NCI-H2171 (cell line): ENCODE data around the gene ZCCHC8.
"Not testable (repeated sequence)": the region's sequence is repeated elsewhere in the genome, so short reads cannot be mapped to it uniquely, and the experiment has no call there.

Source experiments
- DNase-seq: peaks from one replicate; lab custom pipeline; 2025; lab: John Stamatoyannopoulos, UW

ZCCHC8 gene

DNA sequence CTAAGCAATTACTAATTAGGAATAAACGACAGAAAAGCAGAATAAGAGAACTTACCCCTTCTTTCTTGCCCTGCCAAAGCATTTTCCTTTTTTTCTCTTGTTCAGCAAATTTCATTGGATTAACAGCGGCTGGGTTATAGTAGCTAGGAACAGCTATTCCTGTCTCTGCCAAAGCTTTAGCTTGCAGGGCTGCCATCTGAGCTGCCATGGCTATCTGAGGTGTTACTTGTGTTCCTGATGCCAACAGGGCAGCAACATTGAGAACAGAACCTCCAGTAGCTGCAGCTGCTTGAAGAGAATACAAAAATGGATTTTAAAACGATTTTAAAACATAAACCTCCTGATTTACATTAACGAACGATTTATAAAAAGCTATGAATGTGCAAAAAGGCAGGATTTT is 7.4 kb upstream of the ZCCHC8 start:
- DNase-seq: no peak

DNA sequence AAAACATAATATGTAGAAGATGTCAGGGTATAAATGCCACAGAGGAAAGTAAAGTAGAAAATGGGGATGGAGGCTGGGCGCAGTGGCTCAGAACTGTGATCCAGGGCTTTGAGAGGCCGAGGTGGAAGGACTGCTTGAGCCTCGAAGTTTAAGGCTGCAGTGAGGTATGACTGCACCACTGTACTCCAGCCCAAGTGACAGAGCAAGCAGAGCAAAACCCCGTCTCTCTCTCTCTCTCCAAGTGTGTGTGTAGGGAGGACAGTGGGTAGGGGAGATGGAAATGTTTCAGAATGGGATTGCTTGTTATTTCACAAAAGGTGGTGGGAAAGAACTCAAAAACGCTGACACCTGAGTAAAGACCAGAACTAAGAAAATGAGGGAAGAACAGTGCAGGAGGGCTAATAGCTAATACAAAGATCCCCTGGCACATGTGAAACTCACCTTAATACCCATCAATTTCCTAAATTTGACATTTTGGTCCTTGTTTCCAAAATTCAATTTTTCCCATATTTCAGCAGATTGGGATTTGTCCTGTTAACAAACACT is 5.7 kb upstream of the ZCCHC8 start:
- no peak for DNase-seq

DNA sequence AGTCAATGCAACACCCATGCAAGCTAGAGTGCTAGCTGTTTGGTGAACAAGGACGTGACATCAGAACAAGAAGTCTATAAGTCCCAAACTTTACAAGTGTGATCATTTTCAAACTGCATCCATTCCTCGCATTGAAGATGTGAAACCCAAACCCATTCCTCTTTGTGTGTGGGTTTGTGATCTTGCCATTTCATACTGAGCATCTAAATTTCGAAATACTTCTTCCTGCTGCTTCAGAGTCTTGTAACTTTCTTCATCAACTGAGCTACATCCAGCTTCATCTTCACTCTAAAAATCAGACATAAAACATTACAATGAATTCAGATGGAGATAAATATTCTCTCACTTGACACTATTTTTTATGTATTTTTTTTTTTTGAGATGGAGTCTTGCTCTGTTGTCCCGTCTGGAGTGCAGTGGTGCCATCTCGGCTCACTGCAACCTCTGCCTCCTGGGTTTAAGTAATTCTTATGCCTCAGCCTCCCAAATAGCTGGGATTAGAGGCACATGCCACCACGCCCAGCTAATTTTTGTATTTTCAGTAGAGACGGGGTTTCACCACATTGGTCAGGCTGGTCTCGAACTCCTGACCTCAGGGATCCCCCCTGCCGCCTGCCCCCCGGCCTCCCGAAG is 4.8 kb upstream of the ZCCHC8 start:
- no peak for DNase-seq

- DNase-seq: no peak
Observed at GRCh38 chr12:122503783-122504590, 3.3 kb upstream of the ZCCHC8 start.

DNA sequence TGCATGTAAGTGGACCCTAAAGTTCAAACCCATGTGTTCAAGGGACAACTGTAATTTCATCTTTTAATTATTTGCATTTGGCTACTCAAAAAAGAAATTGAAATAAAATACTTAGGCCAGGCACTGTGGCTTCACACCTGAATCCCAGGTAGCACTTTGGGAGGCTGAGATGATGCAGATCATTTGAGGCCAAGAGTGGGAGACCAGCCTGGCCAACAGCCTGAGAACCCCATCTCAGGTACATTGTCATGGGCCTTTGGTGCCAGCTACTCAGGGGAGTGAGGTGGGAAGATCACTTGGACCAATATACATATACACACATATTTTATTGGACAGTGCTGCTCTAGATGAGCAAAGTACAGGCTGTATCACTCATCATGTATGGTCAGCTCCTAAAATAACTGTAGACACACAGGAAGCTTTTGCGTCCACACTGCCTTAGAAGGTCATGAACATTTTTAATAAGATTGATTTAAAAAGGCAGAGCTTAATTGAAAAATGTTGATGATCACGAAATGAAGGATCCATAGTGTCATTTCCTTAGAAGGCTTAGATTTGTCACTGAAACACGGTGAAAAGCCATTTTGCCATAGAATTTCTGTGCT is 2.5 kb upstream of the ZCCHC8 start:
- no peak for DNase-seq

DNA sequence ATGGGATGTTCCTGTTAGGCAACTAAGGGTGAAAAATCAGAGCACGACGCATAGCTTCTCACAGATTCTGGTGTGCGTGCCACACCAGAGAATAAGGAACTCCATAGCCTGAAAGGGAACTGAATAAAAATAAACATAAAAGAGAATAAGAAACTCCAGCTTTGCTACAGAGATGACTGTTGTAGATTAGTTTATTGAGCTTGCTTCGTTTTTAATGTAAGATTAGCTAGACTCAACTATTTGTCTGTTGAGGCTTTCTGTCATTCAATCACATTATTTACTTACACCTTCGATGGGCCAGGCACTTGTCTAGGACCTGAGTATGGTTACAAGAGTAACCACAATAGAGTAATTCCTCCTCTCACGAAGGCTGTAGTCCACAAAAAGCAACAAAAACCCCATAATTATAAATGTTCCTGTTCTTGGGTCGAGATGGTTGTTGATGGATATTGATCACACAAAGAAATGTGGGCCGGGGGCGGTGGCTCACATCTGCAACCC is 807 bp upstream of the ZCCHC8 start:
- DNase-seq: no peak

DNA sequence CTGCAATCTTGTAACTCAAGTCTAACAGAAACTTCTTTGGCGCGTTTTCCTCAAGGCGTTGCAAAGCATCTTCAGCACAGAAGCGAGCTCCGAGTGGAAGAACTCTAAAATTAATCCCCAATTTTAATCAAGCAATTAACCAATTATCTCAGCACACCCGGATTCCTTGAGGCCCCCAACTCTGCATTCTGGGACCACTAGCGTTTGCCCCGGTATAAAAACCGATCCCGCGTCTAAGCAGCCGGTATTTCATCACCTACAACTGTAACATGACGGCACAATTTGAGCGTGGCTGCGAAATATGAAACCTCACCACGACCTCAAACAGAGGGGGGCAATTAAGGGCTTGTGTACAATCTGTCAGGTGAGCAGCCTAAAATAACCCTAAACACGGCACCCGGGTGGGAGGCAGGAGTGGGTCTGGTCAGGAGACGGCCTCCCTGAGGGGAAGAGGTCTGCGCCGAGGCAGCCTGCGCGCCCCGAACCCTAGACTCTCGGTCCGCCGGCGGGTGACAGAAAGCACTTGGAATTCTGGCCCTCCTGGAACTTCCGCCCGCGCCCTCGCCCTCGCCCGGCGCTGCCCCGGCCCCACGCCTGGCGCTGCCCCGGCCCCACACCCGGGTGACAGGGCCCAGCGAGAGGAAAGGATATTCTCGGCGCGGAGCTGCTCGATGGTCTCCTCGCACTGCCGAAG is 594 bp downstream of the ZCCHC8 start:
- DNase-seq: peak; percentile 68

- no peak for DNase-seq
Observed at GRCh38 chr12:122495258-122495657, 5.5 kb downstream of the ZCCHC8 start.

GRCh38 chr12:122493222-122493621 is 7.5 kb downstream of the ZCCHC8 start:
- not testable (repeated sequence) for DNase-seq

- DNase-seq: no peak
Observed at GRCh38 chr12:122491991-122492390, 8.7 kb downstream of the ZCCHC8 start.

DNA sequence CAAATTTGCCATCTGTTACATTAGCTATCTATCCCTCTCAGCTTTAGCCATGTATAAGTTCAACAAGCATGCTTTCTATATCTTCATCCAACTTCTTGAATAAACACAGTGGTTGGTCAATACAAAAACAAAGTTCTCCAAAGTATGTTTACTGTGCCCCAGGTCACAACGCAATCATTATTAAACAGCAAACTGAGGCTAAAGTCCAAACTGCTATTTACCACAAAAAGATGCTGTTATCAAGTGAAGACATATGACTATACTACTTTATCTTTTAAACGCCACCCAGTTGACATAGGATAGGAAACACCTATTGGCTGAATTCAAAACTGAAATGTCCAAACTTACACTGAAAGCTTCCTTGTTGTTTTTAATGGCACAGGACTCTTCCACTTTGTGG is 11.7 kb downstream of the ZCCHC8 start:
- no peak for DNase-seq

- DNase-seq: not testable (repeated sequence)
Observed at GRCh38 chr12:122487807-122488206, 12.9 kb downstream of the ZCCHC8 start.

DNA sequence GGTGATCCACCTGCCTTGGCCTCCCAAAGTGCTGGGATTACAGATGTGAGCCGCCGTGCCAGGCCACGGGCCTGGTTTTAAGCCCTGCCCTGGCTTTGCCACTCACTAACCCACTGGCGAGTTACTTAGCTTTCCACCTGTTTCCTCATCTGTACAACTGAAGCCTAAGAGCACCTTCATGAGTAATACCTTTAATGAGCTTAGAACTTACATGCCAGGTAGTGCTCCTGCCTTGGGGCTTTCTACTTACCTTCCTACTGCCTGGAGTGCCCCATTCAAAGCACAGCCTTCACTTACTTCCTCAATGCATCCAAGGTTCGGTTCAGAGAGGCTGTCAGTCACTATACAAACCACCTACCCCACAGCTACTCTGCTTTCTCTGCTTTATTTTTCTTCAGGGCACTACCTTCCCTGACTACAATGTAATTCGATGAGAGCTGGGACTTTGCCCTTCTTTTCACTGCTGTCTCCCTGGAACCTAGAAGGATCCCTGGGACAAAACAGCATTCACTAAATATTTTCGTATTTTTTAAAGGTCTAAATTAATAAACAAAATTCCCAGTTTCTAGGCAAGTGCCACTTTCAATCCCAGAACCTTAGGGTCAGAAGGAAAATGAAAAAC is 13.8 kb downstream of the ZCCHC8 start:
- no peak for DNase-seq

DNA sequence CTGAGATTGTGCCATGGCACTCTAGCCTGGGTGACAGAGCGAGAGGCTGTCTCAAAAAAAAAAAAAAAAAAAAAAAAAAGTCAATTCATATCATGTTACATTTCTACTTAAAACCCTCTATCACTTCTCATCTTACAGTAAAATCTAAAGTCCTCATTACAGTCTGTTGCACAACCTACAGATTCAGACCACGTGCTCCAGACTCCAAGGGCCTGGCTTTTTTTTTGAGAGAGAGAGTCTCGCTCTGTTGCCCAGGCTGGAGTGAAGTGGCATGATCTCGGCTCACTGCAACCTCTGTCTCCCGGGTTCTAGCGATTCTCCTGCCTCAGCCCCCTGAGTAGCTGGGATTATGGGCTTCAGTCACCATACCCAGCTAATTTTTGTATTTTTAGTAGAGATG is 14.4 kb downstream of the ZCCHC8 start:
- peak; percentile 65 for DNase-seq

DNA sequence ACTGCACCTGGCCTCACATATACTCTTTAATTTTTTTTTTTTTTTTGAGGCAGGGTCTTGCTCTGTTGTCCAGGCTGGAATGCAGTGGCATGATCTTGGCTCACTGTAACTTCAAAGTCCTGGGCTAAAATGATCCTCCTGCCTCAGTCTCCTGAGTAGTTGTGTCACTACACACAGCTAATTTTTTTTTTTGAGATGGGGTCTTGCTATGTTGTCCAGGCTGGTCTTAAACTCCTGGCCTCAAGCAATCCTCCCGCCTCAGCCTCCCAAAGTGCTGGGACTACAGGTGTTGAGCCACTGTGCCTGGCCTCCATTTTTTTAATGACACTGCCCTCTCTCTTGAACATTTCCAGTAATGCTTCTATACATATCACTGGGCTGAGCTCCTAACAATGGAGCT is 16.3 kb downstream of the ZCCHC8 start:
- not testable (repeated sequence) for DNase-seq

- DNase-seq: no peak
Observed at GRCh38 chr12:122483969-122484368, 16.8 kb downstream of the ZCCHC8 start.

- DNase-seq: no peak
Observed at GRCh38 chr12:122481861-122482260, 18.9 kb downstream of the ZCCHC8 start.

DNA sequence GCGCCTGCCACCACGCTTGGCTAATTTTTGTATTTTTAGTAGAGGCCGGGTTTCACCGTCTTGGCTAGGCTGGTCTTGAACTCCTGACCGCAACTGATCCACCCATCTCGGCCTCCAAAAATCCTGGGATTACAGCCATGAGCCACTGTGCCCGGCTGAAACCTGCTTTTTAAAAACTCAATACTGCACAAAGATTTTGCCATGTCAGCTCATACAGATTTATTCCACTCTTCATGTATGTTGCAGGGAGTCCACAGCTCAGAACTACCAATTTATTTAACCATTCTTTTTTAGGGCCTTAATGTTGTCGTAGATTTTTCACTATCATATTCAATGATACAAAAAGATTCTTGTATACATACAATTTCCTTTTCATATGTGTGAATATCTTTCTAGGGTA is 20.0 kb downstream of the ZCCHC8 start:
- no peak for DNase-seq

- no peak for DNase-seq
Observed at GRCh38 chr12:122474324-122474716, 26.4 kb downstream of the ZCCHC8 start.

GRCh38 chr12:122473543-122474323 is 27.0 kb downstream of the ZCCHC8 start:
- no peak for DNase-seq
